ENCODE results near the gene NAV2.

Gene NAV2

GRCh38 chr11:19844012-19844411, 131.4 kb downstream of the NAV2 start:
- no peak for DNase-seq

- peak; percentile 74 for DNase-seq
Measured at GRCh38 chr11:19844806-19845205, 132.2 kb downstream of the NAV2 start.

DNA sequence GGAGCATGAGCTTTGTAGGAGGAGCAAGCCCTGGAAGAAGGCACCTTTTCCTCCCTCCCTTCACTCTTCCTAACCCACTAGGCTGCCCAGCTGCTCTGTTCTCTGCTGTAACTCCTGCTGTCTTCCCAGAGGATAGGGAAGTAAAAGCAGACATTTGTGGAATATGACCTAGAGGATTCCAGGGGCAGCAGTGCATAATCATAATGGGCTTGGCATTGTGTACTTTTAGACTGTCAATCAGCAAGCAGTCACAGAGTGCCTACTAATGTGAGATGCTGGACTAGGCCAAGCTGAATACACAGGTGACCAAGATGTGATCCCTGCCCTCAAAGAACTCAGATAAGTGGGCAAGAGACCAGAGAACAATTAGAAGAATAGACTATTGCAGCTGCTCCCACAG, 133.0 kb downstream of the NAV2 start:
- DNase-seq = no peak

DNA sequence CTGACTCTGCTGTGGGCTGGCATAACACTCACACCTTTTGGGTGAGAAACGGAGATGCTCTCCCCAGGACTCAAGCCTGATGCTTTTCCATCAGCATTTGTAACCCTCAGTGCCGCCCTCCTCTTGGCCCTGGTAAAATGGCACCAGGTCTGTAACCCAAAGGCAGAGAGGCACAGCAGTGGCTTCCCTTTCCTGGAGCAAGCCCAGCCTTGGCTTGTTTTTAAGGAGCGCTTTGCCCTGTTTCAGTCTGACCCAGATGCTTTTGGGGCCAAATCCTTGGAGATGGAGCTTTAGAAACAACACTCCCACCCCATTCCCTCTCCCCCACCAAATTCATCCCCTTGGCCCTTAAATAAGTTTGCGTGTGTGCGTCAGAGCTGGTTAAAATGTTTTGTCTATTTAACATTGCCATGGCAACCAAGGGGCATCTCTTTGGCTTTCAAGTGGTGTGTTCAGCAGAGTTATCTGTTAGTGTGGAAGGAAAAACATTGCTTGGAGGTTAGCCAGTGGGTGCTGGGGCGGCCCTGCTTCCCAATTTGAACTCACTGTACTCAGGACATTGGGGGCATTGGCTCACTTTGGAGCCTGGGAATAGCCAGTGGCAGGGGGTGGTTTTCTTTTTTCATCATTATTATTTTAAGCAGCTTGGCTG, 134.1 kb downstream of the NAV2 start:
- DNase-seq = peak; percentile 52

- no peak for DNase-seq
Measured at GRCh38 chr11:19848219-19848618, 135.6 kb downstream of the NAV2 start.

- no peak for DNase-seq
Measured at GRCh38 chr11:19849107-19849789, 136.6 kb downstream of the NAV2 start.

DNA sequence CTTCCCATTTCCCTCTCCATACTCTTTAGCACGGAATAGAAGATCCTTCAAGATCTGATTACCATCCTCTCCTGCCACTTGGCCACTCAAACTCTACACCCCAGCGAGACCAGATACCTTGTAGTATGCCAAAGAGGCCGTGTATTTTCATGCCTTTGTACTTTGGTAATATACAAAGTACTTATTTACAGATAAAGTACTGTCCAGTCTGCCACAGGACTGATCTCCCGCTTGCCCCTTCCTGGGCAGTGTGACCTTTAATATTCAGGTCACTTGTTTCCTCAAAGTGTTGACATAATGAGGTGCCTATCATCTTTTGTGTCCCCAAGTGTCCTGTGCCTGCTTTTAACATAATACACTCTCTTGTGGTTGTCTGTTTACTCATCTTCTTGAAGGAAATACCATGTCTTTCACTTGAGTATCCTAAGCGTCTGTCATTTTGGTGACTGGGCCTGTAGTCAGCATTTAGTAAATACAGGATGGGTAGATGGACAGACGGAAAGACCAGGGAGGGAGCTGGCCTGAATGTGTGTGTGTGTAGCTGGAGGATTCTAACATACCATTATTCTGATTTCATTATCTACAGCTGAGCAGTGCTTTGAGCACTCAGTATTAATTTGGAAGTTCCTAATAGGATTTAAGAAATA, 137.4 kb downstream of the NAV2 start:
- DNase-seq = no peak

GRCh38 chr11:19852288-19852687, 139.7 kb downstream of the NAV2 start:
- no peak for DNase-seq

DNA sequence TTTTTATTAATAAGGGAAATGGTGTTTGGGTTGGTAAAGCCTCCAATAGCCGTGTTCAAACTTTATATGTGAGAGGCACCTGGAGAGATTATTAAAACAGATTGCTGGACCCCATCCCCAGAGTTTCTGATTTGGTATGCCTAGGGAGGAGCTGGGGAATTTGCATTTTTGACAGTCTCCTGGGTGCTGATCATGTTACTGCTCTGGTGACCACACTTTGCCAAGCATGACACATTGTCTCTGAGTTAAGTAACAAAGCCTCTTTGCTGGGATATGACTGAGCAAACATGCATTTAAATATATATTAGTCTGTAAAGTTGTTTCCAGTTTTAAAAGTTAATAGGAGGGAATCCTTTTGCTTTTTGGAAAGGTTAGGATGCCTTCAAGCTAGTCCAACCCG, 140.4 kb downstream of the NAV2 start:
- no peak for DNase-seq

GRCh38 chr11:19853920-19854319, 141.3 kb downstream of the NAV2 start:
- DNase-seq = no peak

DNA sequence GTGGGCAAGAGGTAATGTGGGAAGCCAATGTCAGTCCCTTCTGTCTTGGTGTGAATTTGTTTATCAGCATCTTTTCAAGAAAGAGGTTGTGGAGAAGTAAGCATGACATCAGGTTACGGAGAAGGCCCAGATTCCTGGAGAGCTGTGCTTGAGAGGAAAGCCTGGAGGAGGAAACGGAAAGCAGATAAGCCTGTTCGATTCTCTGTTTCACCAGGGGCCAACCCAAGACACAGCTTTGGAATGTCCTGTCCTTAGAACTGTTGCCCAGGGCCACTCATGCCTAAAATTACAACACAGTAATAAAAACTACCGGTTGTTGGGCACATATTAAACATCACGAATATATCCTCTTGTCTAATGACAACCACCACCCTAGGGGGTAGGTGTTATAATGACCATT, 148.5 kb downstream of the NAV2 start:
- DNase-seq = no peak

GRCh38 chr11:19862091-19862490, 149.5 kb downstream of the NAV2 start:
- no peak for DNase-seq

DNA sequence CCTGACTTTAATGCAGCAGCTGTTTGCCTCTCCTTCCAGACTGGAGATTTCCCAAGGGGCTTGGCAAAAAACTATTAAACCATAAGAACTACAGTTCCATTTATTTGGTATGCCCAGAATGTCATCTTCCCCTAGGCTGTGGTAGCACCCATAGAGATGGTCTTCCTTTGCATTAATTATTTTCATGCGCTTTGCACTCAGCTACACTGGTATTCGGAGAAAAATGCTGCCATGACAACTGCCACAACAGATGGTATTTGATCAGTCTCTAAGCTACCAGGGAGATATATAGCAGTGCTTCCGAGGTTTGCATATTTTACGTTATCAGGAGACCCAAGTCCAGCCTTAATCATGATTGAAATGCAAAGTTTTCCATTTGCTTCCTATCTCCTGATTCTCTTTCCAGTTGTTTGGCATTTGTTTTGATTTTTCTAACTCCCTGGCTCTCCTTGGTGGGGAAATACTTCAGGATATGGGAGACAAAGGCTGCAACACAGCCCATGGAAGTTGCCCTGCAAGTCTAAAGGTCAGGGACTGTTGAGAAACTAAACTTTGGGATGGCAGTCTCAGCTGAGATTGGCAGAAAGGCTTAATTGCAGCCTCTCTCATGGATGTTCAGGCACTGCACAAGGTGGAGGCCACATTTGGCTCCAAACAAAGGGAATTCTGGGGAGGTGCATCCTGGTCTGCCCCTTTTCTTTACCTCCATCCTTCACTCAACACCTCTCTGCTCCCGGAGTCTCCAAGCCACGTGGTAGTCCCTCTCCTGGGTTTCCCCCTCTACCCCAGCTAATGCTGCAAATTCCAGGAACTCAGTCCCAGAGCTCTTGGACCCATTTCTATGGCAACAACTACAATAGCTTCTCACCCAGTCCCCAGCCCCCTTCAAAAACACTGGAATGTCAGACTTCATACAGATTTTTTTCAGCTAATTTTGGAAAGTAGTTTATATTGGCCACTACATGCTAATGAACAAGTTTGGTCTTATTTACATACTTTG, 151.8 kb downstream of the NAV2 start:
- DNase-seq = no peak

DNA sequence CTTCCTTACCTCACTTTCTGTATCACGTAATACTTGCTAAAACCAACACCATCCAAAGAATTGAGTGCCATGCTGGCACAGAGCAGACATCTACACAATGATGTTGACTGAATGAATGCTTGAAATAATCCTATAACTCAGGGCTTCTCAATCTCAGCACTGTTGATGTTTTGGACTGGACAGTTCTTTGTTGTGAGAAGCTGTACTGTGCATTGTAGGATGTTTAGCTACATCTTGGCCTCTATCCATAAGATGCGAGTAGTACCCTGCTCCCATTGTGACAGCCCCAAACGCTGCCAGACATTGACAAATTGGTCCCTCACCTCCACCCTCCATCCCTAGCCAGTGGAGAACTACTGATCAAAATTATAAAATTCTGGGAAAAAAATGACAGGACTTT, 153.4 kb downstream of the NAV2 start:
- DNase-seq = no peak

DNA sequence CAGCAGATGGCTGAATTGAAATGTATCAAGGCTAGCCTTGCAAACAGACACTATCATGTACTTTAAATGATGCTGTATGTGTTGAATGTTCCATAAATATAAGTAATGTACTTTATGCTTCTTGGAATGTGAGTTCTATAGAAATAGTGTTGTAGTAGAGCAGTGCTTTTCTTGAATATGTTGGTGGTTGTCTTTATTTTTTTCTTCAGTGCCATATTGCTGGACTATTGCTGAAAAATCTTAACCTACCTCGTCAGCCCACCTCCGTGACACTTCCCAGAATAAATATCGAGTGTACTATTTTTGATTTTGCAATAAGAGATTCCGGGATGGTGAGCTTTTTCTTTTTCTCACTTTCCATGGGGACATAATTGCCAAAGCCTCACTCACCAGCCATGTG, 153.9 kb downstream of the NAV2 start:
- DNase-seq = no peak

- no peak for DNase-seq
Measured at GRCh38 chr11:19867064-19867463, 154.4 kb downstream of the NAV2 start.

GRCh38 chr11:19868281-19868821, 155.7 kb downstream of the NAV2 start:
- DNase-seq = peak; percentile 29

DNA sequence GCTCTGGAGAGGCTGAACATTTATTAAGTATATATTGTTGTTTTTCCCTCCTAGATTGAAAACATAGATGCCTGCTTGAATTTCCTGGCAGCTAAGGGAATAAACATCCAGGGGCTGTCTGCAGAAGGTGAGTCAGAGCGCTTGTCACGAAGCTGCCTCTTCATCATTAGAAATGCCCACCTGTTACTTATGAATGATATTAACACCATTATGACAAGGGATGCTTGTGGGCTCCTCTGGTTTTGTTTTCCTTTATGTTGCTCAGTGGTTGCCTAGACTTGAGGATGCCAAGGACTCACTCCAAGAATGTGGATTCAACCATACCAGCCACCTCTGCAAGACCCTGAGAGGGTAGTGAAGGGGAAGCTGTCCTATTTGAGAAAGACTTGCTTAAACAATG, 156.2 kb downstream of the NAV2 start:
- no peak for DNase-seq

- no peak for DNase-seq
Measured at GRCh38 chr11:19869466-19869865, 156.8 kb downstream of the NAV2 start.

GRCh38 chr11:19869946-19870589, 157.4 kb downstream of the NAV2 start:
- no peak for DNase-seq

- DNase-seq = no peak
Measured at GRCh38 chr11:19871531-19871930, 158.9 kb downstream of the NAV2 start.

DNA sequence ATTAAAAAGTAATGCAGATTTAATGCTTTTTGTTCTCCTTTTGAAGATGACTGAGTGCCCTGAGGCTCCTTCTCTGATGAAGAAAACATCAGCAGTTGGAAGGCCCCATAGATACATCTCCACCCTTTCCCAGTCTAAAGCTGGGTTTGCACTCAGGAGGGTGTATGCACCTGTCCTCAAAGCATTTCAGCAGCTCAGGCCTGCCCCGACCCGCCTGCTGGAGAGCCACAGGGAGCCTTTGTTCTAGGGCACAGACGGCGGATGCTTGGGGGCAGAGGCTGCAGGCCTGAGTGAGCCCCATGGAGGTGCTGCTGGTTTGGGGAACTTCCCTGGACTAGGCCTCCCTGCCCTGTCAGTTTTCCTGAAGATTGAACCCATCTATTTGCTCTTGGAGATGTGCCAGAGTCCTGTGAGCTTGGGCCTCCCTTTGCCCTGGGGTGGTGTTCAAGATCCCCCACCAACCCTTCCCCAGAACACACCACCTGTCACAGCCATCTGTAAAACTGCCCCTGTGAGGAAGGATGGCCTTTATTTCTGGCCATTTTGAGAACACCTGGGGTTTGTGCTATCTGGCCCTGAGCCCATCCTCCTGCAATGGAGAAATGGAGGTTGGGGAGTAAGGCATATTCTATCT, 160.0 kb downstream of the NAV2 start:
- DNase-seq = no peak

All from midbrain (tissue), 1 donor.